Nephron (organoid): ENCODE results near the gene GPRC5A.

ENCODE experiments used
- H3K27ac Mint-ChIP-seq, 3 experiments: 2 replicates each; pipeline ENCODE4 v1.8.0; 2020; ENCODE audit warnings: mixed read lengths in 3 of 3, mild to moderate bottlenecking in 2 of 3, moderate library complexity in 1 of 3
- H3K27me3 Mint-ChIP-seq: 2 replicates; pipeline ENCODE4 v1.8.0; 2021; ENCODE audit warnings: low read depth, mild to moderate bottlenecking, moderate library complexity, mixed read lengths
- H3K36me3 Mint-ChIP-seq: 2 replicates; pipeline ENCODE4 v1.8.0; 2020; ENCODE audit warnings: low read depth, mixed read lengths
- H3K4me1 Mint-ChIP-seq: 2 replicates; pipeline ENCODE4 v1.8.0; 2020; ENCODE audit warnings: mixed read lengths
- H3K4me3 Mint-ChIP-seq, 3 experiments: 2 replicates each; pipeline ENCODE4 v1.8.0; 2020; ENCODE audit warnings: mild to moderate bottlenecking in 3 of 3, mixed read lengths in 3 of 3, moderate library complexity in 2 of 3
- H3K9me3 Mint-ChIP-seq: 2 replicates; pipeline ENCODE4 v1.8.0; 2020; ENCODE audit warnings: mixed read lengths
- CTCF ChIP-seq, 3 experiments: fragments of 200-600 bp; sonication (generic); IDR thresholded peaks; one replicate each; pipeline ENCODE4 v1.5.0; 2021; ENCODE audit warnings: antibody characterized with exemption in 3 of 3; ENCODE audit not compliant: unreplicated experiment in 3 of 3

The GPRC5A gene

GRCh38 chr12:12890543-12891079 lies 751 bp upstream of the GPRC5A start:
- H3K4me3 Mint-ChIP-seq: peak overlapping the region; percentile 86 to 94 (median 89)
- H3K36me3 Mint-ChIP-seq: no peaks in the 10 kb centered on the region
- peak overlapping the region; percentile 23 to 93 (median 91) for H3K27ac Mint-ChIP-seq
- H3K9me3 Mint-ChIP-seq: no peaks in the 10 kb centered on the region
- H3K4me1 Mint-ChIP-seq: peaks cover 30% of the 10 kb centered on the region
- H3K27me3 Mint-ChIP-seq: peaks cover 50% of the 10 kb centered on the region
- no peak for TF ChIP-seq CTCF (IDR thresholded peaks at IDR 0.05; ENCODE audit: unreplicated experiment in 3 of 3)

DNA sequence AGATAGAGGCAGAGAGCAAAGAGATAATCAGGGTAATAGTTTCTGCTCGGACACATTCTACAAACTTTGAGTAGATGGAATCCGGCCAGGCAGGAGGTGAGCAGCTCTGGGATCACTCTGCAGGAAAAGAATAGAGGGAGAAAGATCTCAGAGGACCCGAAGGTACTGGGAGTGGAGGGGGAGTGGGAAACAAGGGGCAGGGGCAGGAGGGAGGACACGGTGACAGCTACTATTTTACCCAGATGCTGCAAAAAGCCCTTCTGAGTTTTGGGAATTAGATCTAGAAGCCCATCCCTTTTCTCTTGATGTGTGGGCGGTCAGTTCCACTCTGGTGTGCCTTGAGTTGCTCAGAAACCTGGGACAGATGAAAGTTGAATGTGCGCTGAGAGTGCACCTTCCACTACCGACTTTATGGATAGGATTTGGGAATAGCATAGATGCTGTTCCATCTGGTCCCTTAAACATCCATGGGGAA lies 556 bp downstream of the GPRC5A start:
- peak overlapping the region; percentile 23 to 91 (median 74) for H3K27ac Mint-ChIP-seq
- H3K4me1 Mint-ChIP-seq: peaks cover 30% of the 10 kb centered on the region
- no peaks in the 10 kb centered on the region for H3K36me3 Mint-ChIP-seq
- H3K4me3 Mint-ChIP-seq: peak overlapping the region; percentile 86 to 94 (median 87)
- peaks cover 38% of the 10 kb centered on the region for H3K27me3 Mint-ChIP-seq
- H3K9me3 Mint-ChIP-seq: no peaks in the 10 kb centered on the region
- no peak for TF ChIP-seq CTCF (IDR thresholded peaks at IDR 0.05; ENCODE audit: unreplicated experiment in 3 of 3)

DNA sequence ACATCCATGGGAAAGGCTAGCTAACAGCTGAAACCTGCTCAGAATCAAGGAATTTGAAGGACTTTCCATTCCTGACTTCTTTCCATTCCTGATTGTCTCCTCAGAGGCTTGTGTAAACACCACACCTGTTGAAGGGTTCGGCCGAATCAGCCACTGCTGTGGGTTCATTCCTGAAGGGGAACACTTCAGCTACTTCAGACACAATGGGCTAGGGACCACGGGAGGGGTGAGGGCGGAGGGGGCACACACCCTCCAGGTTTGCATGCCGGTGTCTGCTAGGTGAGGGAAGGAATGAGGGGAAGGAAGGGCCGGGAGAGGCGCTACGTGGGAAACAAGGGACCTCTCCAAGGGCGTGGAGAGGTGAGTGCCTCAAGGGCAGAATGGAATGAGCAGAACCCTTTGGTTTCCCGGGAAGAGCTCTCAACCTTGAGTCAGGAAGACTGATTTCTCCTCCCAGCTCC lies 1.3 kb downstream of the GPRC5A start:
- Mint-ChIP-seq H3K4me3 (peak overlapping the region; percentile 86 to 94 (median 87)), H3K9me3 (no peaks in the 10 kb centered on the region), H3K27me3 (peaks cover 38% of the 10 kb centered on the region), H3K36me3 (no peaks in the 10 kb centered on the region), H3K27ac (peak overlapping the region in 2 of 3 experiments; percentile 10 to 38), H3K4me1 (peaks cover 34% of the 10 kb centered on the region)
- no peak for TF ChIP-seq CTCF (IDR thresholded peaks at IDR 0.05; ENCODE audit: unreplicated experiment in 3 of 3)

- peak overlapping the region in 2 of 3 experiments; percentile 10 to 38 for H3K27ac Mint-ChIP-seq
- no peaks in the 10 kb centered on the region for H3K9me3 Mint-ChIP-seq
- peak overlapping the region; percentile 86 to 94 (median 87) for H3K4me3 Mint-ChIP-seq
- peaks cover 35% of the 10 kb centered on the region for H3K27me3 Mint-ChIP-seq
- no peaks in the 10 kb centered on the region for H3K36me3 Mint-ChIP-seq
- no peak for TF ChIP-seq CTCF (IDR thresholded peaks at IDR 0.05; ENCODE audit: unreplicated experiment in 3 of 3)
- peaks cover 34% of the 10 kb centered on the region for H3K4me1 Mint-ChIP-seq
Measured at GRCh38 chr12:12893438-12893837, 2.1 kb downstream of the GPRC5A start.

DNA sequence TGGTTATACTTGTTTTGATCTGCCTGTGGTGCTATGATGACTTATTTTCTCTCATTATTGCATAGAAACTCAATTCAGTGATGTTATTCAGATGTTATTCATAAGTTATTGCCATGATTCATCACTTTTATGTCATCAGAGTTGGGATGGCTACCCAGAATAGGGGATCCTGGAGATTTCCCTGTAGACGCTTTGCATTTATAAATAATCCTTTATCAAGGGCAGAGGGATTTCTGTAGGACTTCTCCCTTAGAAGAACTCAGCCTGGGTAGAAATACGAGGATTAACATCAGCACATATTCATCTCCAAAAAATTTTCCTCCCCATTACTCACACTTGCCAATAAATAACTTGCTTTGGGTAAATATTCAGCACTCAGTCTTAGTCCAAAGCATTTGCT lies 4.9 kb downstream of the GPRC5A start:
- Mint-ChIP-seq H3K27ac (peak overlapping the region in 1 of 3 experiments; percentile 87), H3K4me1 (peaks cover 35% of the 10 kb centered on the region), H3K36me3 (no peaks in the 10 kb centered on the region), H3K4me3 (no peak overlapping the region), H3K27me3 (peaks cover 13% of the 10 kb centered on the region), H3K9me3 (no peaks in the 10 kb centered on the region)
- no peak for TF ChIP-seq CTCF (IDR thresholded peaks at IDR 0.05; ENCODE audit: unreplicated experiment in 3 of 3)

DNA sequence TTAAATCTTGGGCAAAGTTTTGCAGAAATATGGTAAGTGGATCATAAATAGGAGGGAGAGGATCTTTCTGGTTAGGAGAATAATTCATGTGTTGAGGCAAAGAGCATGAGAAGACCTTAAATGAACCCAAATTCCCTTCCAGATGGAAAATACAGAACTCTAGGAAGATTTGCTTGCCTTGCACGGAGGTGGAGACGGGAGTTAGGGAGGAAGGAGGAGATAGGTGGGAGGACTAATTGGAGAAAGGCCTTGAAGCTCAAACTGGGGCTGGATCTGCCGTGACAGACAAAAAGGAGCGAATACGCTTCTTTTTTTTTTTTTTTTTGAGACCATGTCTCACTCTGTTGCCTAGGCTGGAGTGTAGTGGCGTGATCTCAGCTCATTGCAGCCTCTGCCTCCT lies 5.9 kb downstream of the GPRC5A start:
- TF ChIP-seq CTCF (IDR thresholded peaks at IDR 0.05; ENCODE audit: unreplicated experiment in 3 of 3): no peak
- no peaks in the 10 kb centered on the region for H3K36me3 Mint-ChIP-seq
- H3K4me3 Mint-ChIP-seq: peak overlapping the region in 1 of 3 experiments; percentile 19
- H3K4me1 Mint-ChIP-seq: peaks cover 34% of the 10 kb centered on the region
- H3K9me3 Mint-ChIP-seq: no peaks in the 10 kb centered on the region
- H3K27ac Mint-ChIP-seq: peak overlapping the region; percentile 1 to 66 (median 34)
- peaks cover 13% of the 10 kb centered on the region for H3K27me3 Mint-ChIP-seq
